ENCODE measurements around the gene REC8.
"Not testable (repeated sequence)": the region's sequence is repeated elsewhere in the genome, so short reads cannot be mapped to it uniquely, and the experiment has no call there.

The REC8 gene

DNA sequence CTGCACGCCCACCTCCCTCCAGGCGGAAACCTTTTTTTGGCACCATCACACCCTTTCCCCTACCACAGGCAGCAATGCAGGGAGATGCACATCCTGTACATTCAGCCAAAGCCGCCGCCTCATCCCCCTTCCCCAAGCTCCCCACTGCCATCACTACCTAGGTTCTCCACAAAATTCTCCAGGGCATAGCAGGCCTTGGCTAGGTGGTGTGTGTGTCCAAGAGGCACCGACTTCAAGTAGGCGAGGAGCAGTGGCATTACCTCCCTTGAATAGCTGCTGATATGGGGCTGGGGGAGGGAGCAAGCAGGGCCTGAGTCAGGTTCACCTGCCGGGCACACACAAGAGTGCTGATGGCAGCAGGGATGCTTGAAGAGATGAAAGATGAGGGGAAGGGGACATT is 13.1 kb downstream of the REC8 start:
- no peak for DNase-seq

DNA sequence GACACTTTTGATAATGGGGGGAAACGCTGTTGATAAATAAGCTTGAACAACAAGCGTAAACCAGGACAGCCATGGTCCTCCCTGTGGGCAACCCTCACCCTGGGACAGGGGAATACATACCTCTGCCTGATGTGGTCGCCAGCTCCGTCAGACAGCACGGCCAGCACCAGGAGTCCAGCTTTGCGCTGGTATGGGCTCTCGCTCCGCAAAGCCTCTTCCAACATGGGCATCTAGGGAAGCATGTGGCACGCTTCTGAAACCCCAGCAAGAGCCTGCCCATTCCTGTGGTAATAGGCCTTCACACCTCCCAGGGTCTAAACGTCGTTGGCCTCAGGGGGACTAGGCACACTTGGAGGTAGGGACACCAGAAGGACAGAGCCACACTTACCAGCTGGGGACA is 13.9 kb downstream of the REC8 start:
- DNase-seq, result no peak

DNA sequence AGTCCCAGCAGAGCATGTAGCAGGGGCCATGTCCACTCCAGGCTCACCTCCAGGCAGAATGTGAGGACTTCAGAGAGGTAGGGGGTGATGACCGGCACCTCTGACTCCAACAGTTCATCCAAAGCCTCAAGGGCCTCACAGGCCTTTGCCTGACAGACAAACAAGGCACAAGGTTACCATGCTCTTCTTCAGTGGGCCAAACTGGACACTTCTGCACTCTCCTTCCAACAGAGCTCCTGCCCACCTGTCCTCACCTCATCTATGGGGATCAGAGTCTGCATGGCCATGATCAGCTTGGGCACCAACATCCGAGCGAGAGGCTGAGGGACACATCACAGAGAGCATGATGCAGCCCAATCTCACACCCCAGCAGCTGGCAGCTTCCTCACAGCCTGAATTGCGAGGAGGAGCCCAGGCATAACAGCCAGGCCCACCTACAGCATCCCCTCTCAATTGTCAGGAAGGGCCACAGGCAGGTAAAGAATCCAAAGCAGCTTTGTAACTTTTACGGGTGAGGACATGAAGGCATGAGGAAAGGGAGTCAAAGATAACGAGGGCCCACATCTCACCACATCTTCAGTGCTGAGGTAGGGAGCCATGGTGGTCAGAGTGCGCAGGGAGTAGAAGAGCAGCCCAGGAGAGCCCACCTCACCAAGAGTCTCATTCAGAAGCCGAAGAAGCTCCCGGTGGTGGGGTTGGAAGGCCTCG is 15.1 kb downstream of the REC8 start:
- no peak for DNase-seq

DNA sequence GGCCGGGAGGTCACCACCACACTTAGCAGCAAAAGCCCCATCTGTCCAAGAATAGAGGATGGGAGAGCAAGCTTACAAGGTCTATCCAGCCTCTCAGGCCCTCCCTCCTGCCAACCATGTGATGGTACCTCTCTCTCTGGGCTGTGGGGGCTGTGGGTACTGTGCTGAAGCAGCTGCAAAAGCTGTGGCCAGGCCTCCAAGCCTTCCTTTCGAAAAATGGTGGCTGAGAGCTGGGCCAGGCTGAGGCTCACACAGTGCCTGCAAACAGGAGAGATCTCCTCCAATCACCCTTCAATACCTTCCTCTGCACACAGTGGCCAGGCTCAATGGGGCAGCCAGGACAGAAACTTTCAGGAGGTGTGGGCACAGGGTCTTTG is 15.6 kb downstream of the REC8 start:
- no peak for DNase-seq

DNA sequence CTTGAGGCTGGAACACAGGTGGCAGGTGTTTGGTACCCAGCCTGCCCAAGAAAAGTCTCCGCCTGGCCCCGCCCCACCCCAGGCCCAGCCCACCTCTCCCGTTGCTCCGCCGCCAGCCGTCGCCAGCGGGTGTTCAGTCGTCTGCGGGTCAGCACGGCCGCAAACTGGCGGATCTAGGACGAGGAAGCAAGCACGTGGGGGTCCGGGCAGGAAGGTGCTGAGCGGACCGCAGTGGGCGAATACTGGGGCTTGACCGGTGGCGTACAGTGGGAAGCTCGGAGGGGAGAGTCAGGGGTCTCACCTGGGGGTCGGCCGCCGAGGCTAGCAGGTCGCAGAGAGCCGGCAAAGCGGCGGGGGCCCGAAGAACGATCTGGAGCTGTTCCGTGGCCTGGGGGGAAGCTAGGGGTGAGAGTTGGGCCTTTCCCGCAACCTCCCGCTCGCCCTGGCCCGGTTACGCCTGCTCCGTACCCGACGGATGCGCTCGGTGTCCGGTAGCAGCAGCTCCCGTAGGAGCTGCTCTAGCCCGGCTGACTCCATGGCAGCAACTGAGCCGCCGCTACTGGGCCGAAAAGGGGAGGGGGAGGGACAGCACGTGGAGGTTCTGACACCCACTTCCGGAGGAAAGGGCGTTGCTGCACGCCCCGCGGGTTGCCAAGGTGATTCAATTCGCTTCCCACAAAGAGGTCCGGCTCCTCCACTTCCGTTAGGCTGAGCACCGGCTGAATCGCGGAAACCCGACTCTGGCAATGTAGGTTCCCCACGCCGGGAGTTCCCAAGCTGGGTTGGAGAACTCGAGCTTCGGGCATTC is 16.6 kb downstream of the REC8 start, which contains the start of gene IPO4:
IPO4 (minus strand) TSS at position 566 of the 808 bp plus-strand sequence; CDS start at position 537, 29 bp downstream.
- peak; percentile 94 to 95 for DNase-seq

DNA sequence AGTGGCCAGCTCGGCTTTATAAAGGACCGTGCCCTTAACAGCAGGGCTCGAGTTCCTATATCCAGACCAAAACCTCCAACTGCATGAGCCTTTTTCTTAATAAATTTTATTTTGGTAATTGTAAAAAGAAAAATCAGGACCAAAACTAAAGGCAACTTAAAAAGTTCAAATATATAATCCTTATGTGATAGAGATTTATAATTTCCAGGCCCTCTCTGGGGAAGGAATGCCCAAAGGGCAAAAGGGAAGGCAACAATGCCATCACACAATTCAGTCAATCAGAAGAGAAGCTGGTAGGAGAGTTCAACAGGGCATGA is 17.1 kb downstream of the REC8 start:
- DNase-seq, result no peak

DNA sequence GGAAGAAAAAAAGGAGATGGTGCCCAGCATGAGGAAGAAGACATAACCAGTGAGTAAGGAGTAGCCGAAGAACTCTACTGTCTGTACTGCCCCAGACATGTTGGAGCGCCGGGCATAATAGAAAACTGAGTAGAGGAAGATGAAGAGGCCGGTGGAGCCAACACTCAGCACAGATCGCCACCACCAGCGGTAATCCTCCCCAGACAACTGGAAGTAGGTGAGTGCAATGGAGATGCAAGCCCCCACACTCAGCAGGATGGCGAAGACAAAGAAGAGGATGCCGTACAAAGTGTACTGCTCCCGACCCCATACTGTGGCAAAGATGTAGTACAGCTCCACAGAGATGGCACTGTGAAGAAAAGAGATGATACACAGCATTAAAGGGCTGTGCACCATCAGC is 17.6 kb downstream of the REC8 start:
- DNase-seq, result no peak

DNA sequence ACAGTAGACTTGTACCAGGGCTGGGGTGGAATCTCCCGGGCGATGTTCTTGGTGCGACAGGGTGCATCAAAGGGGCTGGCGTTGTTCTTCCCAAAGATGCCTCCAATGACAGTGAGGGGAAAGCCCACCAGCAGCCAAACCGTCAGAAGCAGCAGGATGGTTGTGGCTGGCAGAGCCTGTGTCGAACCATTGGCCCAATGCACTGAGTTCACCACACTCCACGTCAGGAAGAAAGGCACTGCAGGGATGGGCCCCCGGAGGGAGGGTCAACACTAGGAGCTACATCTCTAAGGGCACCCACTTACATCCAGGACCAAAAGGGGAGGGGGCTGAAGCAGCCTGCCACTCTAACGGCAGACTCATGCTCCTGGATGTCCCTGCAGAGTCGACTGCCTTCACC is 18.5 kb downstream of the REC8 start:
- no peak for DNase-seq

DNA sequence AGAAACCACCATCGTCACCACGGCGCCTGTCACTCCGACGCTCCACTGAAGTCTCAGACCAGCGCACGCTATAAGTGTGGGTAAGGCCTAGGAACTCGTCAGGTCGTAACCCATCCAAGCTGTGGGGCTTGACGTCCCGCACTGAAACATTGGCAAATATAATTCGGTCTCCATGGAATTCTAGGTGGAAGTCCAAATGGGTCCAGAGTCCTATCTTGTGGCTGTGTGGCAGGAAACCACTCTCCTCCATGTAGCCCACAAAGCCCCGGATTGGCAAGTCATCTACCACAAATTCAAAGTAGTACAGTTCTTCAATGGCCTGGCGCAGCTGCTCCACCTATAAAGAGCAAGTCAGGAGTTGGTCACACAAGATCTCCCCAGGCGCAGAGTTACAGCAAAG is 21.1 kb downstream of the REC8 start:
- DNase-seq, result no peak

DNA sequence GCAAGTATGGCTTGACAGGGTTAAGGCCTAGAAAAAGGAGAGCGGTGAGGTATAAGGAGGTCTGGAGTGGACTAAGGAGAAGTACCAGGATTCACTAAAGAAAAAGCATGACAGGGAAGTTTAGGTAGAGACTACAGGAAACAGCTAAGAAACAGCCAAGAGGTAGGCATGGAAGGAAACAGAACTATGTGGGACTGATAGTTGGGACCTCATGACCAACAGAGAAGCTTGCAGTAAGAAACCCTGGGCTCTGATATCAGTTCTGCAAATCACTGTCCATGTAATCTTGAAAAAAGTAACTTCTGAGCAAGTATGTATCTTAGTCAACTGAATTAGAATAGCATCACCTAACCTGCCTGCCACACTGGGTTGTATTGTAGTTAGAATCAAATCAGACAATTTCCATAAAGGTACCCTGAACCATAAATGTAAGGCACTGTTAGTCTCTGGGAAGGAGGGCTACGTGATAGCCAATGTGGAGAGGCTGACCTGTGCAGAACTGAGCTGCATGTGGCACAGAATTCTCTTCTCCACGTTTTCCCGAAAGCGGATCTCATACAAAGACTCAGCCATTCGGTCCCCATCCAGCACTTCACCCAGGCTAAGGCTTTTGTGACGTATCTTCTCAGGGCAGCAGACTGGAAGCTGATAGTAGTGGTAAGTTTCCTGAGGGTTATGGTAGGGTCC is 22.4 kb downstream of the REC8 start:
- no peak for DNase-seq

DNA sequence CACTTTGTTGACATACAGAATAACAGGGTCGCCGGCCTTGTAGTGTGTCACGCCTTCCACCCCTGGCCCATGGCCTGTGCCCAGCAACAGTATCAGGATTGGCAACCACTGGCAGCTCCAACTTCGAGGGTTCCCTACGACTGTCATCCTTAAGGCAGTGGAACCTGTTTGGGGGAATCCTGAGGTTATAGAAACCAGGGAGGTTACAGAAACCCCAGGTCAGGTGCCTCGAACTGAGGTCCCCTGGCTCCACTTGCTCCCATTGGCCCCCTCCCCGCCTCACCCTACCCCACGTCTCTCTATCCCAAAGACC is 22.9 kb downstream of the REC8 start:
- no peak for DNase-seq

DNA sequence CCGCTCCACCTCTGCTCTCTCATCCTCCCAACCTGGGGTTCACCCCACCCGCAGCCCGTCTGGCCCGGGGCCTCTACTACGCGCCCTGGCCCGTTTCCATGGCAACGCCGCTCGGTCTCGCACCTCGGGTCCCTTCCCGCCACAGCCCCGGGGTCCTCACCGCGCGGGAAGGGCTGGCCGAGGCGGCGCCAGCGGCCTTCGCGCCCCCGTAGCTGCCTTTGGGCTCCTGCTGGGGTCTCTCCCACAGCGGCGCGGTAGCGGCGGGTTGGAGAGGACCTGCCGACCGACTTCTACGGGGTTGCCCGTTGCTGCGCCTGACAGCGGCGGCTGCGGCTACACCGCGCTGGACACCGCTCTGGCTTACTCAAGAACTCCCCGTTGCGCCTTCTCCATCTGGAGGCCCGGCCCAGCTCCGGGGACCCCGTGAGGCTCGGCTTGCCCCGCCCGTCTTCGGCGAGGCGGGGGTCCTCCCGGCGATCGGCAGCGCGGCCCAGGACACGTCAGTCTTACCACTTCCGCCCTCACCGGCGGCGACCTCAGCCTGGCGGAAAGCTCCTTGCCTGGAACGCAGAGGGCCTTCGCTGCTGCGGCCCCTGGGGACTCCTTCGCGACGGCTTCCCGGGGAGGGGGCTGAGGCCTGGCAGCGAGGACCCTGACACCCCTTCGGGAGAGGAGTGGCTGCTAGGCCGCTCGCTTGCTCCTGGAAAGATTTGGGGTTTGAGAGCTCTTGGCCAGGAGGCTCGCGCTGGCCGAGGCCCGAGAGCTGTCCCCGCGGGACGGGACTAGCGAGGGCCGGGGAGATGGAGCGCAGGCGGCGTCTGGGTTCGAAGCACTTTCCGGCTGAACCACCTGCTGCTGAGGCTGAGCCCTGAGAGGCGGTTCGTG is 23.5 kb downstream of the REC8 start, which contains the start of gene TM9SF1:
TM9SF1 (minus strand) TSS at position 256 of the 885 bp plus-strand sequence. CDS start 422 bp downstream, outside the sequence.
- DNase-seq, result peak; percentile 84

DNA sequence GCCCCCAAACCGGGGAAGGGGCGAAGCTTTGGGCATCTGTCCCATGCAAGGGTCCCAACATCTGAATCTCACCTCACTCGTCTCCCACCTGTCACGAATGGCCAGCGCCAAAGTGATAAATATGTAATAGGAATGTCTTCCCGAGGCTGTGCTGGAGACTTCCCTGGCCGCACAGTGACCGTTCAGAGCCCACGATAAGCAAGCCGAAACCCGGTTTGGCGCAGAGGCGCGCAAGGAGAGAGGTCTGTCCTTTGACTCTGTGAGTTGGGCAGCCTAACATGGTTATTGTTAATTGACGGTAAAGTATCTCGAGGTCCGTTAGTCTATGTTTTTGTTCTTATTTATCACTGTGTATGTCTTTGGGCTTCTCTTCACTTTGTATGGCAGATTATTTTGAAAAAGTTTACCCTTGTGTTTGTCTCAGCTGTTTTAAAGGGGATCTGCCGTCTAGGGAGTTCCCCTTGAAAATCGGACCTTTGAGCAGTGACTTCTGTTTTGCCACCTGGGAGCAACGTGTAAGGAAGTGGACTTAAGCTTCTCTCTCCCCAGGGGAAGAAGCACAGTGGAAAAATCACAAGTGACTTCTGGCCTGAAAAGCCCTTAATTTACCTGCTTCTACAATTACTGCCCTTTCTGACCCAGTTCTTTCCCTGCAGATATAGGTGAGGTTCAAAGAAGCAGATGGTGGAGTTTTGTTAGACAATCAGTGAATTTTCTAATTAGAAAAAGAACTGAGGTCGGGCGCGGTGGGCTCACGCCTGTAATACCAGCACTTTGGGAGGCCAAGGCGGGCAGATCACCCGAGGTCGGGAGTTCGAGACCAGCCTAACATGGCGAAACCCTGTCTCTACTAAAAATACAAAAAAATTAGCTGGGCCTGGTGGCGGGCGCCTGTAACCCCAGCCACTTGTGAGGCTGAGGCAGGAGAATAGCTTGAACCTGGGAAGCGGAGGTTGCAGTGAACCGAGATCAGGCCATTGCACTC is 24.5 kb downstream of the REC8 start:
- DNase-seq, result no peak

DNA sequence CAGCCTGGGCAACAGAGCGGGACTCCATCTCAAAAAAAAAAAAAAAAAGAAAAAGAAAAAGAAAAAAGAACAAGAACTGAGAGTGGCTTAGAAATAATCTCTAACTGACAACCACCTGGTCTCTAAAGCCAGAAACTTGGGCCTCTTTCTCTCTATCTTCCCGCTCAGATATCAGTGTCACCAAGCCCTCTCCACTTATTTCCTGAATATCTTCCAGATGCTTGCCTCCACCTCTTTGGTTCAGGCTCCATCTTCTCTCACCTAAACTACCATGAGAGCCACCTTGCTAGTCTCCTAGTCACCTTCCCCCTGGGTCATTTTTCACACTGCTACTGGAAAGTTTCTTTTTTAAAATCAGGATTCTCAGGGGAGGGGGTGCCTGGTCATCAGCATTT is 25.2 kb downstream of the REC8 start:
- no peak for DNase-seq

DNA sequence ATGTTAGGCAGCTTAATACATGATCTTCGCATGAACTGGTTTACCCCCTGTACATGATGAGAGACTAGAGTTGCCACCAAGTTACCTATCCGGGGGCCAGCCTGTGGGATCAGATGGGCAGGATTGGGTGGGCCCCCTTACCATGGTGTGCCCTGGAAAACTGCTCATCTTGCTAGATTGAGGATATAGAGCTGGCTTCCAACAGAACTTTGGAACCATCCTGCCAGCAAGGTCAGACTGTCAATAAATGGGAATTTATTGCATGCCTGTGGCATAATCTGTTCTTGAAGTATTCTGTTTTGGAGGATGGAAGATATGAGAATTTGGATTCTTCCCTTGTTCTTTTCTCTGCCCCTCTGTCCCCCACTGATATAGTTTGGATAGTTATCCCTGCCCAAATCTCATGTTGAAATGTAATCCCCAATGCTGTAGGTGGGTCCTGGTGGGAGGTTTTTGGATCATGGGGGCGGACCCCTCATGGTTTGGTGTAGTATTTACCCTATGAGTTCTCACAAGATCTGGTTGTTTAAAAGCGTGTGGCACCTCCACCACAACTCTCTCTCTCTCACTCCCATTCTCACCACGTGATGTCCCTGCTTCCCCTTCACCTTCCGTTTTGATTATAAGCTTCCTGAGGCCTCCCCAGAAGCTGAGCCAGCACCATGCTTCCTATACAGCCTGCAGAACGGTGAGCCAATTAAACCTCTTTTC is 27.1 kb downstream of the REC8 start:
- DNase-seq, result no peak

DNA sequence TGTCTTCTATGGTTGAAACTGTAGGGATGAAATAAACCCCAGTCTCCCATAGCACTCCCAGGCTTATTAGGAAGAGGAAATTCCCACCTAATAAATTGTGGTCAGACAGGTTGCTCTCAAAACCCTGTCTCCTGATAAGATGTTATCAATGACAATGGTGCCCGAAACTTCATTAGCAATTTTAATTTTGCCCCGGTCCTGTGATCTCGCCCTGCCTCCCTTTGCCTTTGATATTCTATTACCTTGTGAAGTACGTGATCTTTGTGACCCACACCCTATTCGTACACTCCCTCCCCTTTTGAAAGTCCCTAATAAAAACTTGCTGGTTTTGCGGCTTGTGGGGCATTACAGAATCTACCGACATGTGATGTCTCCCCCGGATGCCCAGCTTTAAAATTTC is 30.7 kb downstream of the REC8 start:
- not testable (repeated sequence) for DNase-seq

DNA sequence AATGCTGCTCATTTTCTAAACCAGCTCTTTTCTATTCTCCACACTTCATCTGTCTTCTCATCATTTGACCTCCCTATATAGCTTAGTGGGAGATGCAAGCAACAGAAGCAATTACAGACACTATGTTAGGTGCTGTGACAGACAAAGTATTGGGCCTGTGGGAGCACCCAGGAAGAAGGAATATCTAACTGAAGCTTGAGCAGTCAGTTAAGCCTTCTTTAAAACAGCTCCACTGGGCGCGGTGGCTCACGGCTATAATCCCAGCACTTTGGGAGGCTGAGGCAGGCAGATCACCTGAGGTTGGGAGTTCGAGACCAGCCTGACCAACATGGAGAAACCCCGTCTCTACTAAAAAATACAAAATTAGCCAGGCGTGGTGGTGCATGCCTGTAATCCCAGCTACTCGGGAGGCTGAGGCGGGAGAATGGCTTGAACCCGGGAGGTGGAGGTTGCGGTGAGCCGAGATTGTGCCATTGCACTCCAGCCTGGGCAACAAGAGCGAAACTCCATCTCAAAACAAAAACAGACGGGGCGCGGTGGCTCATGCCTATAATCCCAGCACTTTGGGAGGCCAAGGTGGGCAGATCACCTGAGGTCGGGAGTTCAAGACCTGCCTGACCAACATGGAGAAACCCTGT is 31.5 kb downstream of the REC8 start:
- not testable (repeated sequence) for DNase-seq

DNA sequence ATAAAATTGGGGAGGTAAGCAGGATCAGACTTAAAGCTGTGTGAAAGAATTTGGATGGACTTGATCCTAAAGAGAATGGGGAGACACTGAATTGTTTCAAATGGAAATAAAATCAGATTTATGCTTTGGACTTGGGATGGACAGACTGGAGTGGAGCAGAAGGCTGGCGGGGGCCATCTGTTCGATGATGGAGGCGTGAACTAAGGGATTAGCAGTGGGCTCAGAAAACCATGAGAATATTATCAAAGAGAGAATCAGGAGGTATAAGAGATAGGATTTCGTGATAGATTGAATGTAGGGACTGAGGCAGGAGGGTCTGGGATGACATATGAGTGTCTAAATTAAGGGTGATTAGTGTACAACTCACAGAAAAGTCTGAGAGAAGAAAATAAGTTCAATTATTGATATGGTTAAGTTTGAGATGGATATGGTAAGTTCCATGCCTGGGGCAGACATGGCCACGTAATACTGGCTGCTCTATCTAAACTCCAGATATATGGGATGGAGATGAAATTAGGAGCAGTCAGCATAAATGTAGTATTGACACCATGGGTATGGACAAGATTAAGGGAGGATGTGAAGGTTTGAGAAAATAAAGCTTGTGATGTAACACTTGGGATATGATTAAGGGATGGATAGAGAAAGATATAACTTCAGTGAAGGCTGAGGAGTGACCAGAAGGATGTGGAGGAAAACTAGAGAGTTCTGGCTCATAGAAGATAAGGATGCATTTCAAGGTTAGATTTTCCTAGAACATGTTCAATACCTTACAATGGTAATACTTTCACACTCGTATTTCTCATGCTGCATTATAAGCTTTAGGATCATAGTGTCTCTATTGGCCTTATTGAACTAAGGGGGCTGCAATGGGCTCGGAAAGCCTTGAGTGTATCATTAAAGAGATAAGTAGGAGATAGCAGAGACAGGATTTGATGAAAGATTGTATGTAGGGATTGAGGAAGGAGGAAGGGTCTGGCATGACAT is 32.6 kb downstream of the REC8 start:
- DNase-seq, result no peak

Data from activated CD4-positive, alpha-beta T cell treated with anti-CD3 and anti-CD28 coated beads, Interleukin-2, amount 50 U/mL, for 4 hours (primary cell).